ENCODE results near the gene LRRC4C. TPM values are rescaled to one million over a fixed set of nuclear protein-coding genes. Genes with fewer than 3 reads are reported as not detected.

LRRC4C gene
- total RNA-seq, 6 experiments from 2014 or later, result not detected

GRCh38 chr11:40227730-40228129 lies 1231.7 kb downstream of the LRRC4C start:
- TF ChIP-seq CTCF (IDR thresholded peaks at IDR 0.05), result no peak
- Mint-ChIP-seq H3K9me3 (peaks cover 10% of the 10 kb centered on the region; the same call in 1 of the 2 replicates), H3K27me3 (ENCODE audit: insufficient read depth) (no peaks in the 10 kb centered on the region), H3K4me3 (no peak overlapping the region), H3K27ac (no peak overlapping the region), H3K36me3 (ENCODE audit: low read depth) (no peaks in the 10 kb centered on the region), H3K4me1 (ENCODE audit: low read depth) (no peaks in the 10 kb centered on the region)
- no peak for DNase-seq

- H3K4me3 Mint-ChIP-seq, result no peak overlapping the region
- no peak for DNase-seq
- no peaks in the 10 kb centered on the region for H3K4me1 Mint-ChIP-seq (ENCODE audit: low read depth)
- H3K27me3 Mint-ChIP-seq (ENCODE audit: insufficient read depth), result no peaks in the 10 kb centered on the region
- no peak overlapping the region for H3K27ac Mint-ChIP-seq
- peaks cover 10% of the 10 kb centered on the region; the same call in 1 of the 2 replicates for H3K9me3 Mint-ChIP-seq
- H3K36me3 Mint-ChIP-seq (ENCODE audit: low read depth), result no peaks in the 10 kb centered on the region
- TF ChIP-seq CTCF (IDR thresholded peaks at IDR 0.05), result no peak
Observed at GRCh38 chr11:40226654-40227053, 1232.8 kb downstream of the LRRC4C start.

- no peak for TF ChIP-seq CTCF (IDR thresholded peaks at IDR 0.05)
- no peaks in the 10 kb centered on the region for H3K4me1 Mint-ChIP-seq (ENCODE audit: low read depth)
Observed at GRCh38 chr11:40223596-40224330, 1235.7 kb downstream of the LRRC4C start.

GRCh38 chr11:40219401-40219800 lies 1240.1 kb downstream of the LRRC4C start:
- no peak overlapping the region for H3K27ac Mint-ChIP-seq
- DNase-seq, result no peak
- peaks cover 17% of the 10 kb centered on the region; the same call in 1 of the 2 replicates for H3K9me3 Mint-ChIP-seq
- H3K27me3 Mint-ChIP-seq (ENCODE audit: insufficient read depth), result no peaks in the 10 kb centered on the region
- TF ChIP-seq CTCF (IDR thresholded peaks at IDR 0.05), result no peak
- no peaks in the 10 kb centered on the region for H3K4me1 Mint-ChIP-seq (ENCODE audit: low read depth)
- no peak overlapping the region for H3K4me3 Mint-ChIP-seq
- H3K36me3 Mint-ChIP-seq (ENCODE audit: low read depth), result no peaks in the 10 kb centered on the region

More at GRCh38 chr11:40223596-40224330, 1235.7 kb downstream of the LRRC4C start:
- H3K36me3 Mint-ChIP-seq (ENCODE audit: low read depth), result no peaks in the 10 kb centered on the region
- no peak overlapping the region for H3K27ac Mint-ChIP-seq
- no peak for DNase-seq
- H3K9me3 Mint-ChIP-seq, result peaks cover 10% of the 10 kb centered on the region; the same call in 1 of the 2 replicates
- H3K4me3 Mint-ChIP-seq, result no peak overlapping the region
- no peaks in the 10 kb centered on the region for H3K27me3 Mint-ChIP-seq (ENCODE audit: insufficient read depth)

- H3K36me3 Mint-ChIP-seq (ENCODE audit: low read depth), result no peaks in the 10 kb centered on the region
- H3K4me3 Mint-ChIP-seq, result no peak overlapping the region
- H3K9me3 Mint-ChIP-seq, result peaks cover 14% of the 10 kb centered on the region; the same call in 1 of the 2 replicates
- no peaks in the 10 kb centered on the region for H3K27me3 Mint-ChIP-seq (ENCODE audit: insufficient read depth)
- TF ChIP-seq CTCF (IDR thresholded peaks at IDR 0.05), result no peak
- H3K27ac Mint-ChIP-seq, result no peak overlapping the region
- DNase-seq, result no peak
- no peaks in the 10 kb centered on the region for H3K4me1 Mint-ChIP-seq (ENCODE audit: low read depth)
Observed at GRCh38 chr11:40215556-40215955, 1243.9 kb downstream of the LRRC4C start.
